Measurements from ENCODE around the gene BDH1.

DNA sequence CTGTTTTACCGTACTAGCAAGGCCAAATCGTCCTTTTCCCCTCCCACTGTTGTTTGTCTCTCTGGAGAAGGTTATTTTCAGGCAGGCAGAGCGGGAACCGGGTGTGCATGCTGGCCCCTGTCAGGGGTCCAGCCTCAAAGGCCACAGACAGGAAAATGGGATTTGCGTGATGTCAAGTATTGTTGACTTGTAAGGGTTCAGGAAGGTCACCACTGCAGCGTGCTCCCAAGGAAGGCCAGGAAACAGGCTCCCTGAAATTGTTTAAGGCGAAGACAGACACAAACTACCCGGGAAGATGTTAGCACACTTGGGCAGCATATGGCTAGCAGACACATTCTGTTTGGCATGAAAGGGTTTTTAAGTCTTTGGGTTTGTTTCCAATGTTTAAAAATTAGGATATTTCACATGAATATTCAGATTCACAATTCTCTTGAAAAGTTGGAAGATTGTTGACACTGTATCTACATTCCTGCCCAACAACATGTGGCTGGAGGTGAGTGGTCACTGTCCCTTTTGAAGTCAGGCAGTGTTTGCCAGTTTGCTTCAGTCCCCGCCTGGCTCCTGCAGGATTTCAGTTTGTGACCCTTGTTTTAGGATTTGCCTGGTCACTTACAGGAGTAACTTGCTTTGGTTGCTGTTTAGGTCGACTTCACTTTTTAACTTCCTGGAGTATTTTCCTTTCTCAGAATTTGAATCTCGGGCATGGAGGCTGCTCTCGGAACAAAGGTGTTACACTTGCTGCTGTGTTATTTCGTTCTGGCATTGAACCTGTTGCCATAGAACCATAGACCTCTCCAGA is 90.4 kb downstream of the BDH1 start:
- TF ChIP-seq, protein P1, sequence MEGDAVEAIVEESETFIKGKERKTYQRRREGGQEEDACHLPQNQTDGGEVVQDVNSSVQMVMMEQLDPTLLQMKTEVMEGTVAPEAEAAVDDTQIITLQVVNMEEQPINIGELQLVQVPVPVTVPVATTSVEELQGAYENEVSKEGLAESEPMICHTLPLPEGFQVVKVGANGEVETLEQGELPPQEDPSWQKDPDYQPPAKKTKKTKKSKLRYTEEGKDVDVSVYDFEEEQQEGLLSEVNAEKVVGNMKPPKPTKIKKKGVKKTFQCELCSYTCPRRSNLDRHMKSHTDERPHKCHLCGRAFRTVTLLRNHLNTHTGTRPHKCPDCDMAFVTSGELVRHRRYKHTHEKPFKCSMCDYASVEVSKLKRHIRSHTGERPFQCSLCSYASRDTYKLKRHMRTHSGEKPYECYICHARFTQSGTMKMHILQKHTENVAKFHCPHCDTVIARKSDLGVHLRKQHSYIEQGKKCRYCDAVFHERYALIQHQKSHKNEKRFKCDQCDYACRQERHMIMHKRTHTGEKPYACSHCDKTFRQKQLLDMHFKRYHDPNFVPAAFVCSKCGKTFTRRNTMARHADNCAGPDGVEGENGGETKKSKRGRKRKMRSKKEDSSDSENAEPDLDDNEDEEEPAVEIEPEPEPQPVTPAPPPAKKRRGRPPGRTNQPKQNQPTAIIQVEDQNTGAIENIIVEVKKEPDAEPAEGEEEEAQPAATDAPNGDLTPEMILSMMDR (IDR thresholded peaks at IDR 0.05) = no peak
- no peak for TF ChIP-seq POLR2A (IDR thresholded peaks at IDR 0.05)

Data from esophagus squamous epithelium (tissue), 4 donors.